Stimulated activated CD8-positive, alpha-beta memory T cell treated with anti-CD3 and anti-CD28 coated beads, Interleukin-12 subunit alpha, Interleukin-12 subunit beta, amount 100 ng/mL, for 24 hours (primary cell): ENCODE results near the gene VWA7.
A peak's percentile ranks its signal among the peaks of the same experiment; 100 is the strongest.

Experiments used
- DNase-seq: peaks from one replicate; pipeline ENCODE4 v3.0.0-alpha.2; 2020; ENCODE audit errors: extremely low read depth

The VWA7 gene

DNA sequence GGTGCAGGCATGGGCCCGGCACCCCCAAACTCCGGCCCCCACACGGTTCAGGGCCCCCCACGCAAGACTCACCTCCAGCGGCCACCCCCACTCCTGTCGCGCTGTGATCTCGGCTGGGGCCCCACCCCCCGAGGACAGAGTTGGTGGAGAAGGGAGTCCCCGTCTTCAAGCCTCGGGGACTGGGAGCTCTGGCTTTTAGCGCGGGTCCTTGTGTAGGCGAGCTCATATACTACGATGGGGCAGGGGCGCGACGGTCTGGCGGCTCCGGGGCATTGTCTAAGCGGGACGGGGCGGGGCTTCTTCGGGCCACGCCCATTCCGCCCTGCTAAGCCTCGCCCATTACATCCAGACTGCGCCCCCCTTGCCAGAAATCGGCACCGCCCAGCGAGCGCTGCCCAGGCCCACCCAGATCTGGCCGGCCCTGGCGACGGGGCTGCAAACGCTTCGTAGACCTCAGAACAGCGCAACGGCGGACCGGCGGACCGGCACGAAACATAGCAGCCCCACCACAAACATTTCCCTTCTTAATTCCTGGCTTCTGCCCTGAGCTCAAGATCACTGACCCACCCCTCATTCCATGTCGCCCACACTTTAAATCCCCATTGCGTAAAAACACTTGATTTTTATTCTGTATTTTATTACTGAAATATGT is 47.0 kb downstream of the VWA7 start:
- peak; percentile 40 for DNase-seq

DNA sequence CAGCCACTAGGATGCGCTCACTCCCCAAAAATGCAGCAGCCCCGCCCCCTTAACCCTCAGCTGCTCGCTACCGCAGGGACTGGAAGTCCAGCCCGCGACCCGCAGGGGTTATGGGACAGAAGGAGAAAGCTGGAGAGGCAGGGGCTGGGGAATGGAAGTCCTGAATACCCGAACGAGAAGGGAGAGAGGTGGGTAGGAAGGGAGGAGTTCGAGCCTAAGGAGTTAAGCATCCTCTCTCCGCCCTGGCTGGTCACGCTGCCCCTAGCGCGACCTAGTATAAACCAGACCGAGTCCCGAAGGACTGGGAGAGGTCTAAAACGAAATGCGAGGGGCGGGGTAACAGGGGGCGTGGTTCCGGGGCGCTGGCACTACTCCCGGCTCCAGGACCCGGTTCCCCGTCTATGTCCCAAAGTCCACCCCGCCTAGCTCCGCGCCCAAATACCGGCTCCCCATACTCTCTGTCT is 47.6 kb downstream of the VWA7 start:
- peak; percentile 33 for DNase-seq

DNA sequence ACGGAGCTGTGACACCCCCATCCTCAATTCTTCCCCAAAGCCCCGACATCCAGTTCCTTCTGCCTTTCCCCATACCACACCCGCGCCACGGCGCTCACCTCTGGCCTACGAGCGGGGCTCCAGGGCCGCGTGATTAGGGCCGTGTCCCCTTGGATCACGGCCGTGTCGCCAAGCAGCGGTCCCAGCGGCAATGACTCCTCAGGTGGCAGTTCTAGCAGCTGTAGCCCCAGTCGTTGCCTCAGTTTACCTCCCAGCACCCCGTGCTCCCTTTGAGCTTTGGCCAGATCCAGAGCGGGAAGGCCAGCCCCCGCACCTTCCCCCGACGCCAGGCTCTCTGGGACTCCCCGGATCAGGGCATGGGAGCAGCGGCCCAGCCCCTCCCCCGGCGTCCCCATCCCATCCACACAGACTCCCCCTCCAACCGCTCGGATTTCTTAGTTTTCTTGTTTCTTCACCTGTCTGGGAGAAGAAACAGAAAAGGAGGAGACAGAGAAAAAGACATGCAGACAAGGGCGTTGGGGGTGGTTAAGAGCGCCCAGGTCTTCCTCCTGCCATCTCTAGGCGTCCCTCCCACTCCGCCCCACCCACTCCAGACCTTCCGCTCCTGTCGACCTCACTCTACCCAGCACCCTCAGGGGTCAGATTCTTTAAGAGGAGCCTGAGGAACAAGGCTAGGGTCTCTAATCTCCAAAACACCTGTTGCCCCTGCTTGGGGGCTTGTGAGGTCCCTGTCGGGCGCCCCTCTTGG is 48.2 kb downstream of the VWA7 start, which contains the start of gene DDAH2:
DDAH2 (minus strand) TSS at position 533 of the 748 bp plus-strand sequence; CDS start at position 395, 138 bp downstream.
- no peak for DNase-seq

DNA sequence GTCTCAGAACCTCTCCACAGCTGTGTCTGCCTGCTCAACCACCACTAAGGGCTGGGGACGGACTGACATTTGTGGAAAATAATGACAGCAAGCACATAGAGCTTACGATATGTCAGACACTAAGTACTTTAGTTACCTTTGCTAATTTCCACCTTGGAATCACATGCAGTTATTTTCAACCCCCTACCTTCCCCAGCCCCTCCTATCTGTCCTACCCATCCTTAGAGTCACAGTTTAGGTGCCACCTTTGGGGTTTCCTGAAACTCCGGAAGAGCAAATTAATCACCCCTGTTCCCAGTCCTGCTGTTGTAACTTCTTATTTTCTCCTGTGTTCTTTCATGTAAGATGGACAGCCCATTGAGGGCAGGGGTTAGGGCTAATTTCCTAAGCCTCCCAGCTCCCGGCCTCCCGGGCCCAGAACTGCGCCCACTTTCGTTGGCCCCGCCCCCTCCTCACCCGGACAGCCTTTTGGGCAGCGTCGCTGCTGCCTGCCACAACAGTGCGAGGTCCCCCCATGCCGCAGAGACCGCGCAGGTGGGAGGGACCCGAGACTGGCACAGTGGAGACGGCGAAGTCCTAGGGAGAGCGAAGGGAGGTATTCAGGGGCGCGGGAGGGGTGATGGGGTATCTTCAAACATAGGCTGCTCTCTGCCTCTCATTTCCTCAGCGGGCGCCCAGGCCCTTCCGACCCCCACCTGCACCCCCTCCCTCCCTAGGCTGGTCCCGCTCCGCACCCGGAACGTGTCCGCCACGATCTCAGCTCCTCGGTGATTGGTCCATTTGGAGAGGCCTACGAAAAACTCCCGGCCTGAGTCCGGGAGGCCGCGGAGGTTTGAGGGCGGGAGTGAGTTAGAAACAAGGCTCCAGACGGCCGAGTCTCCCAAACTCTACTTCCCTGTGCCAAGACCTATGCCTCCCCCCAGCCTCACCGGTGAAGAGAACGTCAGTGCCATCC is 49.1 kb downstream of the VWA7 start:
- no peak for DNase-seq

DNA sequence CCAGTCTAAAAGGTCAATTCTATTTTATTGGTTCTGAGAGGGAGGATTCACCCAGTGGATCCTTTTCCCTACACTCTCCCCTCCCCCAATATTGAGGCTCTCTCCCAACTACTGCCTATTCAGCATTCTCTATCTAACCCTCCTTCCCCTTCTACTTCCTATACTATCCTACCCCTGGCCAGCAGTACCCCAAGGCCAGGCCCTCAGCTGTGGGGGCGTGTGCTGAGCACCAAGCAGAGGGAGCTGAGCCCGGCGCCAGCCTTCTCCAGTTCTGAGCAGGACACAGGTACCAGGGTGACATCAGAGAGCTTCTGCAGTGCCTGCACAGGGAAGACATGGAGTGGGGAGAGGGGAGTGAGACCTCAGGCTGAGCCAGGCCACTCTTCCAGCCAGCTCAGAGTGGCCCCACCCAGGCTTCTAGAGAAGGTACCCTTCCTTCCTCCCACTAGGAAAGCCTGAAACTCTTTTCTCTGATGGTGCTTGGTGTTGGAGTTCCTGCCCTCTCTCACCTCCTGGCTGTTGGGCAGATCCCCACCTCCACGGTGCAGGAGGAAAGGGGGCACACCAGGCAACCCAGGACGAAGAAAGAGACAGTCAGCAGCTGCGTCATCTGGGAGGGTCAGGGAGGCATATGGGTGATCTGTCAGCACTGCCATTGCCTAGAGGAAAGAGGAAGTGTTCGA is 50.0 kb downstream of the VWA7 start:
- DNase-seq = no peak

DNA sequence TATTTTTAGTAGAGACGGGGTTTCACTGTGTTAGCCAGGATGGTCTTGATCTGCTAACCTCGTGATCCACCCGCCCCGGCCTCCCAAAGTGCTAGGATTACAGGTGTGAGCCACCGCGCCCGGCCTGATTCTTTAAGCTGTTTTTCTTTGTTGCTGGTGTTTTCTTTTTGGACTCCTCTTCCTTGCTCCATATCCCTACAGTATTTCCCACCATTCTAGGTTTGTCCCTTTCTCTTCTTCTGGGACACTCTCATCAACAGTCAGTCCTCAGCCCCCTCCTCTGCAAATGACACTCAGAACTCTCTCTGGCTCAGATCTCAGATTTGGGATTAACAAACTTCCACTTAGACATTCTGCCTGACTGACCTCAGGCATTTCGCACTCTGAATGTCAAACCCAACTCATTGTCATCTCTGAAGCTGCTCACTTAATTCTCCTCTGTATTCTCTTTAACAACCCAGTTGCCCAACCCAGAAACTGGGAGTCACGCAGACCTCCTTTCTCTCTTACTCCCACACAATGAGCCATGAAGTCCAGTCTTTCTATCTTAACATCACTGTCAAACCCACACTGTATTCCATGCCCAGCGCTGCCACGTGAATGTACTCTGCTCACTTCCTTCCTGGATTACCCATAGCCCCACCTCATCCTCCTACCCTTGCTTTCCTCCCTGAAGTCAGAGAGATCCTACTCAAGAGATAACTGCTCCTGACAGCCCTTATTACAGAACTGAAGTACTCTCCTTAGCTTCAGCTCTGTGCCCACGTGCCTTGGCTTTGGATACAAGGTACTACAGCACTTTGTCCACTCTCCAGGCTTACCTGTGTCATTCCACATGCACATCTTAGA is 51.4 kb downstream of the VWA7 start:
- DNase-seq = no peak

DNA sequence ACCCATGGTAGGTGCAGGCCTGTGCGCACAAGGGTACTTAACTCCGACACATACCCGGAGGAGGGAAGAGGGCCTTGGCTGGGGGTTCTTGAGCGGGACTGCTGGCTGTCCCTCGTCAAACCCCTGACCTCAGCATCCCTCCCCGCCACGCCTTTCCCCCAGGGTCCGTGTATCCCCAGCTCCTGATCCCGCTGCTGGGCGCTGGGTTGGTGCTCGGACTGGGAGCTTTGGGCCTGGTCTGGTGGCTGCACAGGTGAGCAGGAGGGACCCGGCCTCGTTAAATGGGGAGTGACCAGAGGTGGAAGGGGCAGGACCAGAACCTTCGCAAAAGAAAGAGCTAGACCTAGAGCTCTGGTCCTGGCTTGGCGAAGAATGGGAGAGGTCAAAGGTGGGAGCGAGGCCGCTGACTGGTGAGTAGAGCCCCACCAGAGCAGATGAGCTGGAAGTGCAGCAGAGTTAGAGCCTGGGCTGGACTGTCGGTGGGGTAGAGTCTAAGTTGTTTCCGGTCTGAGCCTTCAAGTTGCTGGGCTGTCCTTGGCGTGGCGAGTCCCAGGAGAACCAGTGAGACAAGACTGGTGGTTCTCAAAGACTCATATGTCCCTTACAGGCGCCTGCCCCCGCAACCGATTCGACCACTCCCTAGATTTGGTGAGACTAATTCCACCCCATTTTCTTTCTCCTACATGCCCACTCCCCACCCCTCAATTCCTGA is 53.0 kb downstream of the VWA7 start:
- DNase-seq = no peak

DNA sequence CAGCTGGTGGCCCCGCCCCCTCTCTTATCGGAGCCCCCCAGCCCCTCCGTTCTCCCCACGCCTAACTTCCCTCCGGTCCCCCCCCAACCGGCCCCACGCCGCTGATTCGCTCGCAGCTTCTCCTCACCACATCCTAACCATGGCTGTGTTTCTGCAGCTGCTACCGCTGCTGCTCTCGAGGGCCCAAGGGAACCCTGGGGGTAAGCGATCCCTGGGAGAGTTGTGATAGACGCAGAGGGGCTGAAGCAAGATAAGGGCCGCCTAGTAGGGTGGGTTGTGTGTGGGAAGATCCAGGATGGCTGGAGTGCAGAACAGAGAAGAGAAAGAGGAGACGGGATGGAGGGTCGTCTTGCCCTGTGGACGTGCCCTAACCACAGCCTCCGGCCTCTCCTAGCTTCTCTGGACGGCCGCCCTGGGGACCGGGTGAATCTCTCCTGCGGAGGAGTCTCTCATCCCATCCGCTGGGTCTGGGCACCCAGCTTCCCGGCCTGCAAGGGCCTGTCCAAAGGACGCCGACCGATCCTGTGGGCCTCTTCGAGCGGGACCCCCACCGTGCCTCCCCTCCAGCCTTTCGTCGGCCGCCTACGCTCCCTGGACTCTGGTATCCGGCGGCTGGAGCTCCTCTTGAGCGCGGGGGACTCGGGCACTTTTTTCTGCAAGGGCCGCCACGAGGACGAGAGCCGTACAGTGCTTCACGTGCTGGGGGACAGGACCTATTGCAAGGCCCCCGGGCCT is 53.7 kb downstream of the VWA7 start, which contains the start of gene MPIG6B:
MPIG6B (plus strand) TSS at position 129 of the 735 bp plus-strand sequence; CDS start at position 140, 11 bp downstream.
- no peak for DNase-seq

DNA sequence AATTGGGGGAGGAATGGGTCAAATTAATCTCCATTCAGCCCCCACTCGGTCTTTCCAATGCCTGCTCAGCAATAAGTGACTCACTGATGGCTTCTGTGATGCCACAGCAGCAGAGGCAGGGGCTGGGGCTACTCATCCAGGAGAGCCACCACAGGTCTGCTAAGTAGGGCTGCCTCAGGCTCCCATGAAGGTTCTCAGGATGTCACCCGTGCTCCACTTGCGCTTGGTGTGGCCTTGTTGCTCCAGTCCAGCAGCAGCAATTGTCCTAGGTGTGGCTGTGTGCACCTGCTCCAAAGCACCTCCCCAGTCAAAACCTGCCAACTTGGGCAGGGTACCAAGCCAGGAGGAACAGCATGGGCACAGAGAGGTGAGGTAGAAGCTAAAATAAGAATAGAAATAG is 55.0 kb downstream of the VWA7 start:
- no peak for DNase-seq

DNA sequence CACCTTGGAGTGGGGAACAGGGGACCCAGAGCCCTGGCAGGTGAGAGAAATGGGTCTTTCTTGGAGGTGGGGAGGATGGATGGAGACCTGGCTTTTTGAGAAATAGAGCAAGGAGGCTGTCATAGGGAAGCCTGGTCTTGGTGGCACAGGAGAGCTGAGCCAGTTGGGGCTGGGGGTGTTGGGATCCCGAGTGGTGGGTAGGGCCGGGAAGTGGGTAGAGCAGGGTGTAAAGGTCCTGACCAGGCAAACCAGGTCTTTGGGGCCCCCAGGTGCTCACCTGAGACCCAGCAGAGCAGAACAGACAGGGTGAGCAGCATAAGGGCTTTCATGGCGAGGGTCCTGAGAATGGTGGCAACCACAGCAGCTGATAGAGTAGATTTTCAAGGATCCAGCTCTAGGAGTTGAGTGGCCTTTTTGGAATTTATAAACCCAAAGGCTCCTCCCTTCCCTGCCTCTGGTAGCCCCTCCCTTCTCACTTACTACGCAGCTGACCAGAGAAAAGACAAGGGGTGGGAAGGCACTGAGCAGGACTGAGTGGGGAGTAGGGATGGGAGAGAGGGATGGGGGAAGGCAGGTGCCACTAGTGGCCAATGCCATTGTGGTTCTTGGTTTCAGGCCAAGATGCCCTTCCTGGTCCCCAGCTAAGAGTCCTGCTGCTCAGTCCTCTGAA is 55.6 kb downstream of the VWA7 start, which contains the start of gene LY6G6C:
LY6G6C (minus strand) TSS at position 396 of the 670 bp plus-strand sequence; CDS start at position 329, 67 bp downstream.
- no peak for DNase-seq

DNA sequence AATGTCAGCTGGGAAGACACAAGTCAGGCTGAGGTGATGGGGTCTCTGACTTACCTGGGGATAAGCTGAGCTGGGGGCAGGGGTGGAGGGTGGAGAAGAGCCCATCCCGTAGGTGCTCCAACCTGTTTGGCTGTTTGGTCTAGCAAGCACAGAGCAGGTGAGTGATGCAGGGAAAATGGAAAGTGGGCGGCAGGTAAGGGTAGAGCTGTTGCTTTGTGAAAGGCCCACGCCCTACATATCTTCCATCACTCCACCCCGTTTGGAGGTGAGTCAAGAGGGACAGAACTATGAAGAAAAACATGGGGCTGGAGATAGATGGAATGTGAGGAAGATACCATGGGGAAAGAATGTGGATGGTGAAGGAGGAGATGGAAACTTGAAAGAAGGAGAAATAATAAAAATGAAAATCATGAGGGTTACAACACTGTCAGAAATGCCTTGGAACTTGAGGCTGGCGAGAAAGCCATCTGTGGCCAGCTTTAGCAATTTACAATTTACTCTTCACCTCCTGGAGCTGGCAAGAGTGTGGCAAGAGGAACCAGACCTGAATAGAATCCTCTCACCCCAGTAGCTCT is 56.8 kb downstream of the VWA7 start:
- no peak for DNase-seq

DNA sequence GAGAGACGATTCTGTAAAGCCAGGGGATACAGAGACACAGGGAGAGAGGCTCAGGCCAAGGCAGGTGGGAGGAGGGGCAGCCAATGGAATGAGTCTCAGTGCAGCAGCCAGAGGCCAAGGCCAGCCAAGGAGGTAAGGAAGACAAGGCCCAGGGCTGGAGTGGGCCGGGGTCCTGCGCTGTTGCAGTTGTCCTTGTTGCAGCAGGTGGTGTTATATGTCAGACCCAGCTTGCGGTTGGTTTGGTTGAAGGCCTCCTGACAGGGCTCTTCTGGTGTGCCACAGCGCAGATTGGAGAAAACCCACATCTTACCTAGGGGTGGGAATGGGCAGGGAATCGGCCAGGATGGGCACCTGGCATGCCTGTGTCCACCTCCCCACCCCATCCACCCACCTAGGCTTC is 58.1 kb downstream of the VWA7 start:
- DNase-seq = no peak

DNA sequence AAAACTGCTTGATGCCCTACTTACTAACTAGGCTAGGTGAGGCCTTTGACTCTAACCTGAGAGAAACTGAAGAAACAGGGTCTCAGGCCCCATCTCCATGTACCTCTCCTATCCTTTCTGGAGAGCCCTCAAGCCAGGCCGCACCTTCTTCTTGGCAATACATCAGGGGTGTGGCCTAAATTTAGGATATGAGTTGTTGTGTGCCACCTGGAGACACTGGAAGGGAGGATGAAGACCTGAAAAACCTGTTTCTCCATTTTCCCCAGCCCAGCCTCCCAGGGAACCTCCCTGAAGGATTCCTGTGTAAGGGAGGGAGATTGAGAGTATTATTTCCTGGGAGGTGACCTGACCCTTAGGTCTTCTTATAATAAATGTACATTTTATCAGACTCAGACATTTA is 58.9 kb downstream of the VWA7 start:
- no peak for DNase-seq

DNA sequence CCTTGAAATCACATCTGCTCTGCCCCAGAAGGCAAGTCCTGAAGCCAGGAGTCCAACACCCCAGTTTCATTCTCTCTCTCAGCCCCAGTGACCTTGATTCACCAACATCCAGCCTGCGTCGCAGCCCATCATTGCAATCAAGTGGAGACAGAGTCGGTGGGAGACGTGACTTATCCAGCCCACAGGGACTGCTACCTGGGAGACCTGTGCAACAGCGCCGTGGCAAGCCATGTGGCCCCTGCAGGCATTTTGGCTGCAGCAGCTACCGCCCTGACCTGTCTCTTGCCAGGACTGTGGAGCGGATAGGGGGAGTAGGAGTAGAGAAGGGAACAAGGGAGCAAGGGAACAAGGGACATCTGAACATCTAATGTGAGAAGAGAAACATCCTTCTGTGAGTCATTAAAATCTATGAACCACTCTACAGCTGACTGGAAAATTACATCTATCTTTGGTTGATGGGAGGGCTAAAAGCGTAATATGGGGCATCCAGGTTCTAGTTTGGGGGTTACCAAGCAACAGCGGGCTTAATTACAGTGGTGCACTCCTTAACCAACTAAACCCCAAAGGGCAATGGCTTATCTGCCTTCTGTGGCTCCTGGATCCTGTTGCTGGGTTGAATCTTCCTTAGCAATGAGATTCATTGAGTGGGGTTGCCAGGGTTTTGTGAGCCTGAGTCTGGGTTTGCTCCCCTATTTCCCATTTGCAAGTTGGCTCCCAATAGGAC is 59.5 kb downstream of the VWA7 start:
- DNase-seq = no peak
